H9 (cell line): ENCODE measurements around the gene MRTFA. TPM values are rescaled to one million over a fixed set of nuclear protein-coding genes. Genes with fewer than 3 reads are reported as not detected.

Source experiments
- DNase-seq: peaks from one replicate; pipeline ENCODE4 v3.0.0-alpha.2; 2017
- H2AFZ ChIP-seq: one replicate; pipeline ENCODE4 v1.6.1; 2013; ENCODE audit warnings: mild to moderate bottlenecking, low read length, control low read depth, moderate library complexity
- H2AK5ac ChIP-seq: 2 replicates; pipeline ENCODE4 v1.6.1; 2013; ENCODE audit warnings: low read length, control low read depth, mixed read lengths; ENCODE audit not compliant: insufficient read length
- H2BK120ac ChIP-seq: one replicate; pipeline ENCODE4 v1.6.1; 2013; ENCODE audit warnings: low read depth, mild to moderate bottlenecking, low read length, control low read depth, inconsistent platforms; ENCODE audit not compliant: poor library complexity, severe bottlenecking
- H2BK12ac ChIP-seq: 2 replicates; pipeline ENCODE4 v1.6.1; 2013; ENCODE audit warnings: low read length, control low read depth, mixed read lengths, low read depth; ENCODE audit not compliant: insufficient read length
- H2BK15ac ChIP-seq: 2 replicates; pipeline ENCODE4 v1.6.1; 2013; ENCODE audit warnings: low read depth, low read length, control low read depth
- H2BK20ac ChIP-seq: one replicate; pipeline ENCODE4 v1.6.1; 2013; ENCODE audit warnings: low read depth, mild to moderate bottlenecking, low read length, control low read depth, inconsistent platforms; ENCODE audit not compliant: poor library complexity, severe bottlenecking
- H2BK5ac ChIP-seq: 2 replicates; pipeline ENCODE4 v1.6.1; 2013; ENCODE audit warnings: low read length, control low read depth, mixed read lengths; ENCODE audit not compliant: insufficient read length
- H3K14ac ChIP-seq: 2 replicates; pipeline ENCODE4 v1.6.1; 2013; ENCODE audit warnings: low read length, control low read depth; ENCODE audit not compliant: insufficient read depth
- H3K18ac ChIP-seq: 2 replicates; pipeline ENCODE4 v1.6.1; 2013; ENCODE audit warnings: low read depth, mild to moderate bottlenecking, mixed read lengths, low read length, control low read depth; ENCODE audit not compliant: insufficient read length
- H3K23ac ChIP-seq: 2 replicates; pipeline ENCODE4 v1.6.1; 2013; ENCODE audit warnings: low read length, control low read depth, mixed read lengths, low read depth; ENCODE audit not compliant: insufficient read length
- H3K23me2 ChIP-seq: 2 replicates; pipeline ENCODE4 v1.6.1; 2013; ENCODE audit warnings: low read depth, mild to moderate bottlenecking, mixed read lengths, low read length, control low read depth; ENCODE audit not compliant: insufficient read length, poor library complexity, severe bottlenecking
- H3K27ac ChIP-seq: 2 replicates; pipeline ENCODE4 v1.5.1; 2013; ENCODE audit warnings: low read length, control low read depth, mixed read lengths, low read depth; ENCODE audit not compliant: insufficient read length
- H3K27me3 ChIP-seq: 2 replicates; pipeline ENCODE4 v1.6.1; 2013; ENCODE audit warnings: low read length, control low read depth, inconsistent platforms; ENCODE audit not compliant: insufficient read depth
- H3K4ac ChIP-seq: 2 replicates; pipeline ENCODE4 v1.6.1; 2013; ENCODE audit warnings: low read depth, mild to moderate bottlenecking, control low read depth, inconsistent platforms, low read length, moderate library complexity
- H3K4me1 ChIP-seq: 2 replicates; pipeline ENCODE4 v1.6.1; 2013; ENCODE audit warnings: low read length, control low read depth, inconsistent platforms; ENCODE audit not compliant: insufficient read depth
- H3K4me2 ChIP-seq: 2 replicates; pipeline ENCODE4 v1.6.1; 2013; ENCODE audit warnings: low read length, control low read depth, mixed read lengths; ENCODE audit not compliant: insufficient read length, insufficient read depth
- H3K56ac ChIP-seq: 2 replicates; pipeline ENCODE4 v1.6.1; 2013; ENCODE audit warnings: low read depth, mild to moderate bottlenecking, mixed read lengths, low read length, control low read depth; ENCODE audit not compliant: insufficient read length
- H3K79me1 ChIP-seq: 2 replicates; pipeline ENCODE4 v1.6.1; 2013; ENCODE audit warnings: low read depth, mild to moderate bottlenecking, moderate library complexity, low read length, control low read depth, inconsistent platforms; ENCODE audit not compliant: insufficient read depth, poor library complexity, severe bottlenecking
- H3K79me2 ChIP-seq: 2 replicates; pipeline ENCODE4 v1.6.1; 2013; ENCODE audit warnings: low read length, control low read depth, inconsistent platforms; ENCODE audit not compliant: insufficient read depth
- H3K9ac ChIP-seq: 2 replicates; pipeline ENCODE4 v1.6.1; 2013; ENCODE audit warnings: low read length, control low read depth, mixed read lengths; ENCODE audit not compliant: insufficient read length; ENCODE audit errors: extremely low read depth
- H3K9me3 ChIP-seq: one replicate; pipeline ENCODE4 v1.6.1; 2013; ENCODE audit warnings: low read depth, low read length, inconsistent platforms; ENCODE audit not compliant: control insufficient read depth
- H3T11ph ChIP-seq: one replicate; pipeline ENCODE4 v1.6.1; 2013; ENCODE audit warnings: mild to moderate bottlenecking, low read length, control low read depth, inconsistent platforms
- H4K20me1 ChIP-seq: one replicate; pipeline ENCODE4 v1.6.1; 2013; ENCODE audit not compliant: control insufficient read depth, insufficient read length, insufficient read depth
- H4K5ac ChIP-seq: 2 replicates; pipeline ENCODE4 v1.6.1; 2013; ENCODE audit warnings: low read depth, mild to moderate bottlenecking, mixed read lengths, low read length, control low read depth; ENCODE audit not compliant: insufficient read length
- H4K8ac ChIP-seq: replicated peaks from 2 replicates; pipeline ENCODE4 v1.6.1; 2013; ENCODE audit warnings: low read length, control low read depth, mixed read lengths, low read depth; ENCODE audit not compliant: insufficient read length
- H4K91ac ChIP-seq: 2 replicates; pipeline ENCODE4 v1.6.1; 2013; ENCODE audit warnings: low read depth, mild to moderate bottlenecking, moderate library complexity, mixed read lengths, low read length, control low read depth; ENCODE audit not compliant: insufficient read length
- H3K27ac Mint-ChIP-seq, 3 experiments: 2 replicates in 2 of 3; 3 replicates in 1 of 3; pipeline ENCODE4 v1.8.0; 2020 to 2021; ENCODE audit warnings: mixed read lengths in 3 of 3, mild to moderate bottlenecking in 1 of 3, moderate library complexity in 1 of 3
- H3K27me3 Mint-ChIP-seq: 2 replicates; pipeline ENCODE4 v1.8.0; 2021; ENCODE audit warnings: low read depth, mild to moderate bottlenecking, moderate library complexity, mixed read lengths
- H3K36me3 Mint-ChIP-seq, 3 experiments: 2 replicates in 2 of 3; 3 replicates in 1 of 3; pipeline ENCODE4 v1.8.0; 2020 to 2021; ENCODE audit warnings: low read depth in 3 of 3, mixed read lengths in 3 of 3; ENCODE audit not compliant: insufficient read depth in 1 of 3
- H3K4me1 Mint-ChIP-seq, 2 experiments: 2 replicates each; pipeline ENCODE4 v1.8.0; 2020; ENCODE audit warnings: mixed read lengths in 2 of 2
- H3K4me3 Mint-ChIP-seq, 2 experiments: 2 replicates in 1 of 2; 3 replicates in 1 of 2; pipeline ENCODE4 v1.8.0; 2020 to 2021; ENCODE audit warnings: mild to moderate bottlenecking in 2 of 2, mixed read lengths in 2 of 2, moderate library complexity in 1 of 2
- H3K9me3 Mint-ChIP-seq, 2 experiments: 2 replicates in 1 of 2; 3 replicates in 1 of 2; pipeline ENCODE4 v1.8.0; 2020; ENCODE audit warnings: mild to moderate bottlenecking in 2 of 2, mixed read lengths in 2 of 2, moderate library complexity in 1 of 2
- WGBS: extraction: QIAGEN DNeasy Blood & Tissue Kit; methylation state at CpG from one replicate; pipeline ENCODE4 v1.1.7; 2013; ENCODE audit warnings: missing lambda C conversion rate, low lambda C conversion rate, mixed read lengths; ENCODE audit not compliant: insufficient read length; ENCODE audit errors: extremely low coverage; 5-methylcytosine and 5-hydroxymethylcytosine counted together
- total RNA-seq: library from RNA; stranded (reverse); gene quantifications from 2 replicates; pipeline ENCODE4 v1.2.1, GENCODE V29; 2021
- TF ChIP-seq, protein P1 (sequence below): fragments of 200-600 bp; sonication (generic); conservative IDR thresholded peaks from 3 replicates; pipeline ENCODE4 v1.8.0; 2021; ENCODE audit warnings: antibody characterized with exemption, mild to moderate bottlenecking

The MRTFA gene
- total RNA-seq, 1 experiment from 2014 or later, result 38.1 TPM

DNA sequence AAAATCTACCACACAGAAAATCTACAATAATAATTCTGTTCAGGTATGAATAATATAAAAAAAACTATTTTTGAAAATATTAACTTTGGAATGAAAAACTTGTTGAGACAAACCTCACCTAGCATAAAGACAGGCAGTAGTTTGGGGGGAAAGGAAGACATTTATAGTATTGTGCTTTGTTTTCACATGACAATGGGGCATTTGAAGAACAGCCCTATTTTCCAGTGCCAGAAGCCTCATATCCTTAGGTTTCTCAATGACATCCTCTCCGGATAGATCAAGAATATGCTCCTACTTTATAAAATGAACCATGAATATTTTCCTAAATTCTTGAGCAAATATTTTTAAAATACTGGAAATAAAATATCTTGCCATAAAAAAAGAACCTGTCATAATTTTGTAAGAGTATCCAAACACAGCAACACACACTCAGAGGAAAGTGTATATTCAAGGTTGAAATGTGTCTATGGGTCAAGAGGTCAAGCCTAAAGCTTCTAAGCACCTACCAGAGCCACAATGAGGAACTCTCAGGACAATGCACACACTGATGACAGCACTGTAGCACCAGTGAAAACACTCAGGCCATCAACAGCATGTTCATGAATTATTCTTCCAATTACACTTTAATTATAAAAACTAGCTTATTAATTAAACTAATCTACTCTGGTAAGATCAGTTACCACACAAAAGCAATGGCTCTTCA, 68.7 kb downstream of the MRTFA start:
- Histone ChIP-seq H2AFZ (no peak overlapping the region), H3K79me2 (no peaks in the 10 kb centered on the region), H3K4me2 (no peak overlapping the region), H3K4me1 (no peaks in the 10 kb centered on the region), H3K23me2 (no peaks in the 10 kb centered on the region), H3K14ac (no peak overlapping the region), H4K5ac (no peak overlapping the region), H4K8ac (no peak overlapping the region), H3K9me3 (peaks cover 9% of the 10 kb centered on the region), H4K20me1 (no peaks in the 10 kb centered on the region), H3K23ac (no peak overlapping the region), H2AK5ac (no peak overlapping the region), H3K18ac (no peak overlapping the region), H3K27ac (no peak overlapping the region), H3K27me3 (no peaks in the 10 kb centered on the region), H2BK15ac (no peak overlapping the region), H3K9ac (no peak overlapping the region), H3K4ac (no peak overlapping the region), H4K91ac (no peak overlapping the region), H2BK20ac (no peak overlapping the region), H3K79me1 (no peaks in the 10 kb centered on the region), H2BK12ac (no peak overlapping the region), H3K56ac (no peak overlapping the region), H2BK5ac (no peak overlapping the region), H2BK120ac (no peak overlapping the region), H3T11ph (no peak overlapping the region)
- Mint-ChIP-seq H3K27ac (no peak overlapping the region), H3K4me1 (peaks cover 10 to 11% of the 10 kb centered on the region in 2 experiments), H3K9me3 (peaks cover 21 to 23% of the 10 kb centered on the region in 2 experiments), H3K36me3 (peaks cover 24 to 33% (median 30%) of the 10 kb centered on the region in 3 experiments), H3K27me3 (no peaks in the 10 kb centered on the region; the same call in 1 of the 2 replicates), H3K4me3 (no peak overlapping the region)
- TF ChIP-seq, protein P1, sequence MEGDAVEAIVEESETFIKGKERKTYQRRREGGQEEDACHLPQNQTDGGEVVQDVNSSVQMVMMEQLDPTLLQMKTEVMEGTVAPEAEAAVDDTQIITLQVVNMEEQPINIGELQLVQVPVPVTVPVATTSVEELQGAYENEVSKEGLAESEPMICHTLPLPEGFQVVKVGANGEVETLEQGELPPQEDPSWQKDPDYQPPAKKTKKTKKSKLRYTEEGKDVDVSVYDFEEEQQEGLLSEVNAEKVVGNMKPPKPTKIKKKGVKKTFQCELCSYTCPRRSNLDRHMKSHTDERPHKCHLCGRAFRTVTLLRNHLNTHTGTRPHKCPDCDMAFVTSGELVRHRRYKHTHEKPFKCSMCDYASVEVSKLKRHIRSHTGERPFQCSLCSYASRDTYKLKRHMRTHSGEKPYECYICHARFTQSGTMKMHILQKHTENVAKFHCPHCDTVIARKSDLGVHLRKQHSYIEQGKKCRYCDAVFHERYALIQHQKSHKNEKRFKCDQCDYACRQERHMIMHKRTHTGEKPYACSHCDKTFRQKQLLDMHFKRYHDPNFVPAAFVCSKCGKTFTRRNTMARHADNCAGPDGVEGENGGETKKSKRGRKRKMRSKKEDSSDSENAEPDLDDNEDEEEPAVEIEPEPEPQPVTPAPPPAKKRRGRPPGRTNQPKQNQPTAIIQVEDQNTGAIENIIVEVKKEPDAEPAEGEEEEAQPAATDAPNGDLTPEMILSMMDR, result no peak
- DNase-seq, result no peak
- WGBS, result no CpG with 5 or more reads among the region's 1 CpG
